ENCODE results near the gene SHH. TPM values are rescaled to one million over a fixed set of nuclear protein-coding genes. Genes with fewer than 3 reads are reported as not detected.

The SHH gene
- total RNA-seq, 1 donor from 2014 or later: 0.16 TPM

- peaks cover 3% of the 10 kb centered on the region for H3K9me3 Mint-ChIP-seq (ENCODE audit: unreplicated experiment)
- H3K4me1 Mint-ChIP-seq (ENCODE audit: low read depth, unreplicated experiment): no peaks in the 10 kb centered on the region
- Histone ChIP-seq H2AFZ (ENCODE audit: low read depth, low read length) (no peak overlapping the region), H3K9me3 (ENCODE audit: insufficient read depth, low read depth, low read length) (no peaks in the 10 kb centered on the region), H3K27ac (ENCODE audit: low read depth, low read length) (no peak overlapping the region), H4K20me1 (ENCODE audit: insufficient read depth, low read length) (no peaks in the 10 kb centered on the region), H3K79me2 (ENCODE audit: insufficient read depth, low read length) (no peaks in the 10 kb centered on the region), H3K4me1 (ENCODE audit: insufficient read depth, low read length) (peaks cover 18% of the 10 kb centered on the region), H3K4me2 (ENCODE audit: low read length) (no peak overlapping the region), H3K27me3 (ENCODE audit: insufficient read depth, low read length) (peaks cover 49% of the 10 kb centered on the region), H3K4me3 (ENCODE audit: insufficient read depth, low read depth, low read length) (no peak overlapping the region), H3K36me3 (ENCODE audit: insufficient read depth, low read length) (no peaks in the 10 kb centered on the region), H3K9ac (ENCODE audit: low read length) (no peak overlapping the region)
- H3K27me3 Mint-ChIP-seq (ENCODE audit: low read depth, unreplicated experiment): peaks cover 52% of the 10 kb centered on the region
- peak overlapping the region; percentile 8 for H3K27ac Mint-ChIP-seq (ENCODE audit: unreplicated experiment)
- TF ChIP-seq CTCF (IDR thresholded peaks at IDR 0.05; ENCODE audit: insufficient read depth, low read depth, low read length) (no peak), EZH2 (IDR thresholded peaks at IDR 0.05; ENCODE audit: insufficient read depth, low read length) (no peak)
- H3K36me3 Mint-ChIP-seq (ENCODE audit: low read depth, unreplicated experiment): peaks cover 2% of the 10 kb centered on the region
- FAIRE-seq: no peak
- DNase-seq (ENCODE audit: low read depth): no peak
- H3K4me3 Mint-ChIP-seq (ENCODE audit: unreplicated experiment): peak overlapping the region; percentile 12
Measured at GRCh38 chr7:155802291-155802690, 10.0 kb downstream of the SHH start.

GRCh38 chr7:155800741-155801267 lies 11.5 kb downstream of the SHH start:
- H3K27ac Mint-ChIP-seq (ENCODE audit: unreplicated experiment): no peak overlapping the region
- Histone ChIP-seq H3K4me1 (ENCODE audit: insufficient read depth, low read length) (peaks cover 18% of the 10 kb centered on the region), H3K9me3 (ENCODE audit: insufficient read depth, low read depth, low read length) (no peaks in the 10 kb centered on the region), H3K27ac (ENCODE audit: low read depth, low read length) (no peak overlapping the region), H3K4me2 (ENCODE audit: low read length) (no peak overlapping the region), H3K4me3 (ENCODE audit: insufficient read depth, low read depth, low read length) (no peak overlapping the region), H3K79me2 (ENCODE audit: insufficient read depth, low read length) (no peaks in the 10 kb centered on the region), H3K36me3 (ENCODE audit: insufficient read depth, low read length) (no peaks in the 10 kb centered on the region), H2AFZ (ENCODE audit: low read depth, low read length) (no peak overlapping the region), H4K20me1 (ENCODE audit: insufficient read depth, low read length) (no peaks in the 10 kb centered on the region), H3K9ac (ENCODE audit: low read length) (no peak overlapping the region), H3K27me3 (ENCODE audit: insufficient read depth, low read length) (peaks cover 45% of the 10 kb centered on the region)
- H3K9me3 Mint-ChIP-seq (ENCODE audit: unreplicated experiment): peaks cover 3% of the 10 kb centered on the region
- H3K27me3 Mint-ChIP-seq (ENCODE audit: low read depth, unreplicated experiment): peaks cover 48% of the 10 kb centered on the region
- H3K4me1 Mint-ChIP-seq (ENCODE audit: low read depth, unreplicated experiment): no peaks in the 10 kb centered on the region
- no peak for DNase-seq (ENCODE audit: low read depth)
- no peak overlapping the region for H3K4me3 Mint-ChIP-seq (ENCODE audit: unreplicated experiment)
- no peak for FAIRE-seq
- H3K36me3 Mint-ChIP-seq (ENCODE audit: low read depth, unreplicated experiment): peaks cover 2% of the 10 kb centered on the region
- TF ChIP-seq CTCF (IDR thresholded peaks at IDR 0.05; ENCODE audit: insufficient read depth, low read depth, low read length) (no peak), EZH2 (IDR thresholded peaks at IDR 0.05; ENCODE audit: insufficient read depth, low read length) (no peak)

GRCh38 chr7:155800301-155800700 lies 12.0 kb downstream of the SHH start:
- Mint-ChIP-seq H3K9me3 (ENCODE audit: unreplicated experiment) (peaks cover 3% of the 10 kb centered on the region), H3K36me3 (ENCODE audit: low read depth, unreplicated experiment) (peaks cover 2% of the 10 kb centered on the region), H3K4me1 (ENCODE audit: low read depth, unreplicated experiment) (no peaks in the 10 kb centered on the region), H3K27ac (ENCODE audit: unreplicated experiment) (no peak overlapping the region), H3K27me3 (ENCODE audit: low read depth, unreplicated experiment) (peaks cover 50% of the 10 kb centered on the region), H3K4me3 (ENCODE audit: unreplicated experiment) (no peak overlapping the region)
- Histone ChIP-seq H3K27me3 (ENCODE audit: insufficient read depth, low read length) (peaks cover 49% of the 10 kb centered on the region), H2AFZ (ENCODE audit: low read depth, low read length) (no peak overlapping the region), H3K4me3 (ENCODE audit: insufficient read depth, low read depth, low read length) (no peak overlapping the region), H3K4me2 (ENCODE audit: low read length) (no peak overlapping the region), H4K20me1 (ENCODE audit: insufficient read depth, low read length) (no peaks in the 10 kb centered on the region), H3K79me2 (ENCODE audit: insufficient read depth, low read length) (no peaks in the 10 kb centered on the region), H3K9me3 (ENCODE audit: insufficient read depth, low read depth, low read length) (no peaks in the 10 kb centered on the region), H3K36me3 (ENCODE audit: insufficient read depth, low read length) (no peaks in the 10 kb centered on the region), H3K9ac (ENCODE audit: low read length) (no peak overlapping the region), H3K4me1 (ENCODE audit: insufficient read depth, low read length) (peaks cover 16% of the 10 kb centered on the region), H3K27ac (ENCODE audit: low read depth, low read length) (no peak overlapping the region)
- no peak for TF ChIP-seq EZH2 (IDR thresholded peaks at IDR 0.05; ENCODE audit: insufficient read depth, low read length)
- TF ChIP-seq CTCF (IDR thresholded peaks at IDR 0.05; ENCODE audit: insufficient read depth, low read depth, low read length): no peak
- FAIRE-seq (no peak), DNase-seq (ENCODE audit: low read depth) (no peak)
